HFFc6 (cell line): ENCODE measurements around the gene B4GALNT3. TPM values are rescaled to one million over a fixed set of nuclear protein-coding genes. Genes with fewer than 3 reads are reported as not detected.

Source experiments
- DNase-seq: peaks from one replicate; pipeline ENCODE4 v3.0.0-alpha.2; 2018
- H3K27ac Mint-ChIP-seq: 2 replicates; pipeline ENCODE4 v1.8.0; 2020; ENCODE audit warnings: mild to moderate bottlenecking, mixed read lengths
- H3K27me3 Mint-ChIP-seq: 2 replicates; pipeline ENCODE4 v1.8.0; 2021; ENCODE audit warnings: mild to moderate bottlenecking, moderate library complexity, mixed read lengths; ENCODE audit not compliant: insufficient read depth
- H3K36me3 Mint-ChIP-seq: 2 replicates; pipeline ENCODE4 v1.8.0; 2021; ENCODE audit warnings: low read depth, mixed read lengths
- H3K4me1 Mint-ChIP-seq: 2 replicates; pipeline ENCODE4 v1.8.0; 2020; ENCODE audit warnings: low read depth, mixed read lengths
- H3K4me3 Mint-ChIP-seq: 2 replicates; pipeline ENCODE4 v1.8.0; 2020; ENCODE audit warnings: mild to moderate bottlenecking, moderate library complexity, mixed read lengths
- H3K9me3 Mint-ChIP-seq: 2 replicates; pipeline ENCODE4 v1.8.0; 2020; ENCODE audit warnings: mild to moderate bottlenecking, mixed read lengths
- CTCF ChIP-seq: fragments of 200-600 bp; sonication (generic); IDR thresholded peaks from 2 replicates; pipeline ENCODE4 v1.5.0; 2021; ENCODE audit warnings: antibody characterized with exemption, mild to moderate bottlenecking
- total RNA-seq, 6 experiments: library from RNA; stranded (reverse); fragmentation: NEBNext Ultra II Directional; extraction: Animal tissue kit (Norgen Biotek cat#: 25700); gene quantifications; 2 replicates in 1 of 6; 3 replicates in 5 of 6; pipeline ENCODE4 v1.2.3, GENCODE V29; 2021

The B4GALNT3 gene
- total RNA-seq, 6 experiments from 2014 or later, result not detected

DNA sequence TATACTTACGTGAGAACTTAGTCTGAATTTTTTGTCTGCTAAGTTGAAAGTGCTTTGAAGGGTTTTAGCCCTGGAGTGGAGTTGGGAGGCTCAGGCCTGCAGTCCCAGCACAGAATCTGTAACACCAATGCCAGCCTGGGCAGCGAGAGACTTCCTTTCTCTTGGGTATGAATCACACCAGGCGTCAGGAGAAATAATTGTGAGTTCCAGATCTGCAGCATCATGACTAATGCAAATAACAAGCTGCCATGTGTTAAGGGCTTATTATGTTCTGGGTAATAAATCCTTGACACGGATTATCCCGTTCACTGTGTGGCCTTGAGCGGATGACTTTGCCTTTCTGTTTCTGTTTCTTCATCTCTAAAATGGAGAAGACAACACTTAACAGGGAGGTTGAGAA lies 70.6 kb downstream of the B4GALNT3 start:
- H3K36me3 Mint-ChIP-seq, result peaks cover 9% of the 10 kb centered on the region; the same call in 1 of the 2 replicates
- DNase-seq, result peak; percentile 67
- H3K27ac Mint-ChIP-seq, result peak overlapping the region; percentile 66; the same call in 1 of the 2 replicates
- peaks cover 15% of the 10 kb centered on the region for H3K27me3 Mint-ChIP-seq
- TF ChIP-seq CTCF, result no peak
- 0 out of 2 replicates have a peak overlapping the region, but pooled peaks have one; percentile 8 for H3K4me3 Mint-ChIP-seq
- H3K4me1 Mint-ChIP-seq, result peaks cover 39% of the 10 kb centered on the region
- no peaks in the 10 kb centered on the region; the same call in 1 of the 2 replicates for H3K9me3 Mint-ChIP-seq

- DNase-seq, result no peak
- TF ChIP-seq CTCF, result no peak
- Mint-ChIP-seq H3K27ac (peak overlapping the region; percentile 66; the same call in 1 of the 2 replicates), H3K9me3 (no peaks in the 10 kb centered on the region; the same call in 1 of the 2 replicates), H3K27me3 (peaks cover 14% of the 10 kb centered on the region), H3K4me3 (0 out of 2 replicates have a peak overlapping the region, but pooled peaks have one; percentile 8), H3K4me1 (peaks cover 39% of the 10 kb centered on the region), H3K36me3 (peaks cover 9% of the 10 kb centered on the region; the same call in 1 of the 2 replicates)
Observed at GRCh38 chr12:530821-531220, 71.1 kb downstream of the B4GALNT3 start.

GRCh38 chr12:531951-532585 lies 72.3 kb downstream of the B4GALNT3 start:
- peaks cover 4% of the 10 kb centered on the region for H3K27me3 Mint-ChIP-seq
- peaks cover 9% of the 10 kb centered on the region; the same call in 1 of the 2 replicates for H3K36me3 Mint-ChIP-seq
- DNase-seq, result peak; percentile 71
- peaks cover 39% of the 10 kb centered on the region for H3K4me1 Mint-ChIP-seq
- no peaks in the 10 kb centered on the region; the same call in 1 of the 2 replicates for H3K9me3 Mint-ChIP-seq
- peak overlapping the region; percentile 58 for H3K4me3 Mint-ChIP-seq
- H3K27ac Mint-ChIP-seq, result peak overlapping the region; percentile 98
- no peak for TF ChIP-seq CTCF

DNA sequence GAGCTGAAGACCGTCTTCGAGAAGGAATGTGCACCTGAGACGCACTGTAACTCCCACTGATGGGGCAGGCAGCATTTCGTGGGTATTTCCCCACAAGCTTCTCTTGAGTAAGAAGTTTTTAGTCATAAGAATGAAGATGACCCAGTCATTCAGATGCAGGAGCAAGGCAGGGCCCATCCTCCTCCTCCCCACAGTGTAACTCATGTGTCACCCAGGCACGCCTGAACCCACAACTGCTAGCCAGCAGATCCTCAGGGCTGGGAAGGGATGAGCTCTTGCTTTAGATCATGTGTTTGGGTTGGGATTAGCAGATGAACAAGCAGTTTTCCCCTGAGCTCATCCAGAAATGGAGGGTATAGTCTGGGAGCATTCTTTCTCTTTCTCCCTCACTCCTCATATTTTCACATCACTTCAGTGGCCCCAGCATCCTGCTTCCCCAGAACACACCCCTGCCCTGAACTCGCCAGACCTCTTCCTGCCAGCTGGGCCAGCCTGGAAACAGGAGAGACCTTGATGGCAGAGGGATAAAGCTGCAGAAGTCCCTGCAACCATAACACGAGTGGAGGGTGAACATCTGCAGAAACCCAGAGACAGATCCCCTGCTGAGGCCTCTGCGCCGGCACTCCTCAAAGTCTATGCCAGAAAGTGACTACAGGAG lies 73.3 kb downstream of the B4GALNT3 start:
- Mint-ChIP-seq H3K9me3 (no peaks in the 10 kb centered on the region; the same call in 1 of the 2 replicates), H3K36me3 (peaks cover 9% of the 10 kb centered on the region; the same call in 1 of the 2 replicates), H3K27me3 (peaks cover 4% of the 10 kb centered on the region), H3K4me3 (peak overlapping the region; percentile 58), H3K27ac (peak overlapping the region; percentile 98), H3K4me1 (peaks cover 39% of the 10 kb centered on the region)
- peak; percentile 98 for DNase-seq
- no peak for TF ChIP-seq CTCF

- Mint-ChIP-seq H3K27me3 (peaks cover 4% of the 10 kb centered on the region), H3K9me3 (no peaks in the 10 kb centered on the region; the same call in 1 of the 2 replicates), H3K27ac (peak overlapping the region; percentile 98), H3K36me3 (peaks cover 9% of the 10 kb centered on the region; the same call in 1 of the 2 replicates), H3K4me3 (peak overlapping the region; percentile 58; the same call in 1 of the 2 replicates), H3K4me1 (peaks cover 44% of the 10 kb centered on the region)
- no peak for DNase-seq
- TF ChIP-seq CTCF, result no peak
Observed at GRCh38 chr12:533718-534117, 74.0 kb downstream of the B4GALNT3 start.
